Stimulated activated naive CD8-positive, alpha-beta T cell treated with anti-CD3 and anti-CD28 coated beads, Interleukin-15, Interleukin-2, amounts not matched to agents 100 ng/mL and 50 ng/mL, for 24 hours (primary cell): Measurements from ENCODE around the gene CCDC80.

Experiments
- H3K27ac Mint-ChIP-seq: one replicate; pipeline ENCODE4 v1.8.0; 2021; ENCODE audit warnings: mild to moderate bottlenecking, mixed read lengths
- H3K27me3 Mint-ChIP-seq: one replicate; pipeline ENCODE4 v1.8.0; 2021; ENCODE audit warnings: mixed read lengths
- H3K36me3 Mint-ChIP-seq: one replicate; pipeline ENCODE4 v1.8.0; 2021; ENCODE audit warnings: low read depth, mixed read lengths
- H3K4me1 Mint-ChIP-seq: one replicate; pipeline ENCODE4 v1.8.0; 2021; ENCODE audit warnings: low read depth, mixed read lengths
- H3K4me3 Mint-ChIP-seq: one replicate; pipeline ENCODE4 v1.8.0; 2021; ENCODE audit warnings: mild to moderate bottlenecking, mixed read lengths
- H3K9me3 Mint-ChIP-seq: one replicate; pipeline ENCODE4 v1.8.0; 2021; ENCODE audit warnings: mixed read lengths

The CCDC80 gene, protein sequence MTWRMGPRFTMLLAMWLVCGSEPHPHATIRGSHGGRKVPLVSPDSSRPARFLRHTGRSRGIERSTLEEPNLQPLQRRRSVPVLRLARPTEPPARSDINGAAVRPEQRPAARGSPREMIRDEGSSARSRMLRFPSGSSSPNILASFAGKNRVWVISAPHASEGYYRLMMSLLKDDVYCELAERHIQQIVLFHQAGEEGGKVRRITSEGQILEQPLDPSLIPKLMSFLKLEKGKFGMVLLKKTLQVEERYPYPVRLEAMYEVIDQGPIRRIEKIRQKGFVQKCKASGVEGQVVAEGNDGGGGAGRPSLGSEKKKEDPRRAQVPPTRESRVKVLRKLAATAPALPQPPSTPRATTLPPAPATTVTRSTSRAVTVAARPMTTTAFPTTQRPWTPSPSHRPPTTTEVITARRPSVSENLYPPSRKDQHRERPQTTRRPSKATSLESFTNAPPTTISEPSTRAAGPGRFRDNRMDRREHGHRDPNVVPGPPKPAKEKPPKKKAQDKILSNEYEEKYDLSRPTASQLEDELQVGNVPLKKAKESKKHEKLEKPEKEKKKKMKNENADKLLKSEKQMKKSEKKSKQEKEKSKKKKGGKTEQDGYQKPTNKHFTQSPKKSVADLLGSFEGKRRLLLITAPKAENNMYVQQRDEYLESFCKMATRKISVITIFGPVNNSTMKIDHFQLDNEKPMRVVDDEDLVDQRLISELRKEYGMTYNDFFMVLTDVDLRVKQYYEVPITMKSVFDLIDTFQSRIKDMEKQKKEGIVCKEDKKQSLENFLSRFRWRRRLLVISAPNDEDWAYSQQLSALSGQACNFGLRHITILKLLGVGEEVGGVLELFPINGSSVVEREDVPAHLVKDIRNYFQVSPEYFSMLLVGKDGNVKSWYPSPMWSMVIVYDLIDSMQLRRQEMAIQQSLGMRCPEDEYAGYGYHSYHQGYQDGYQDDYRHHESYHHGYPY

DNA sequence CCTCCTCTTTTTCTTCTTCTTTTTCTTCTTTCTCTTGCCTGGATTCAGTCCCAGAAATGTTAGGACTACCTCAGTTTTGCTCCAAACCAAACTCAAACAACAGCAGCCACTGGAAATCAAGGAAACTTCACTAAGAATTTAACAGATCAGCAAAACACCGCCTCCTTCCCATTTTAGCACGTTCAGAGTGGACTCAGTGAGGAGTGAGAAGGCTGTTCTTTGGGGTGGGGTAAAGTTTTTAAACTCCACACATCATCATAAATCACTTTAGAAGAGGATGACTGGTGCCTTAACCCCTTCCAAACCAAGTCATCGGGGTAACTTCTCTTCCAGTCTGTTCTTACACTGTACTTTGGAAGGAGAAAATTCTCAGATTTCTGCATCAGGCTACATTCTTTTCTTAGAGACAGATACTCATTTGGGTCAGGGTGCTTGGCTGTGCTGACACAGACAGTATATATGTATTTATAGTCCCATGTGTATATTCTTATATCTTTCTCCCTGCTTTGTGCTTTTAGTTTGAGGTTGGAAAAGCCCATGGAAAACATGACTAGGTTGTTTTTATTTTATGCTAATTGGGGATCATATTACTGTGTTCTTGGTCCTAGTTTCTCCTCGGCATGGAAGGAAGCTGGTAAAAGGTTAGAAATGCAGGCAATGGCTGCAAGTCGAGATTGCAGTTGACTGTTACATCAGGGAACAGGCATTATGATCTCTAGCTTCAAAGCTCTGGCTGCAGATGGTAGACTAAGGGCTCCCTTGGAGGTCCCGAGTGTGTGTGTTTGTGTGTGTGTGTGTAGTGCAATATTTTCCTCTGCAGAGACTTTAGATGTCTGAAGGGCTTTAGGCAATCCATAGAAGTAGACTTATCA is at the start of gene CCDC80:
TSS of gene CCDC80 (minus strand) at position 214 of the 872 bp plus-strand sequence. CDS start 1,238 bp downstream, outside the sequence.
- Mint-ChIP-seq H3K4me1 (peaks cover 16% of the 10 kb centered on the region), H3K36me3 (no peaks in the 10 kb centered on the region), H3K4me3 (no peak within 1 kb of the TSS), H3K27ac (no peak within 1 kb of the TSS), H3K27me3 (peaks cover 7% of the 10 kb centered on the region), H3K9me3 (no peaks in the 10 kb centered on the region)

DNA sequence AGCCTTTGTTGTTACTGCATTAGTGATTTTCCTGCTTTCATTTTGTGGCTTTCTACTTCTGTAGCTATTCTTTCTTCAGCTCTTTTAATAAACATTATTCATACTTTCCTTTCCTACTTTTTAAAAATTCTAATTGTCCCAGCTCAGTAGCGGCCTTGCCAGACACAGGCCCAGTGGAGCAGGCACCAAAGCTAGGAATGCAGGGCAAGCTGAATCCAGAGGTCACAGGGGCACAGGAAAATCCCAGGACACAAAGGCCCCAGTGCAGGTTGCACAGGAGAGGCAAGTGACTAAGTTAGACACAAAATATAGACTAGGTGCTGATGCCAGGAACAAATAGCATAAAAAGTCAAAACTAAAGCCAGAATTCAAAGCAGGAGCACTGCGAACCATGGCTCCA is 49.0 kb upstream of the CCDC80 start:
- no peaks in the 10 kb centered on the region for H3K36me3 Mint-ChIP-seq

DNA sequence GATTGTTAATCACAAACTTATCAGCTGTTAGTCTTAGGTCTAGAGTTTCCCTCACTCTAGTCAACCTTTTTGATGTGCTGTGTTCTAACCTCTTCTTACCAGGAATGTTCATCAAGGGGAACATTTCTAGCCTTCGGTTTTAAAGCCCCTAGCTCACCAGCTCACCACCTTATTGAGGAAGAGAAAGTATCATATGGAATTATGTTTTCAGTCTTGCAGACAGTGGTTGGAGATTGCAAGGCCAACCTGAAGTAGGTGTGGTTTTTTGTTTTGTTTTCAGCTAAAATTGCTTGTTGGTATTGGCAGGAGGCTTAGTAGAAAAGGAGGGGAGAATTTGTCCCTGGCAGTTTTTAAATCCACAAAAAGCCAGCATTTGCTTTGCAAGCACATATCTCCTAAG is 48.4 kb upstream of the CCDC80 start:
- Mint-ChIP-seq H3K4me3 (no peak overlapping the region), H3K27ac (no peak overlapping the region), H3K27me3 (peaks cover 8% of the 10 kb centered on the region), H3K36me3 (no peaks in the 10 kb centered on the region), H3K4me1 (peaks cover 5% of the 10 kb centered on the region), H3K9me3 (no peaks in the 10 kb centered on the region)

More for the DNA sequence above, 49.0 kb upstream of the CCDC80 start:
- no peak overlapping the region for H3K27ac Mint-ChIP-seq
- H3K9me3 Mint-ChIP-seq: no peaks in the 10 kb centered on the region
- peaks cover 5% of the 10 kb centered on the region for H3K4me1 Mint-ChIP-seq
- peaks cover 6% of the 10 kb centered on the region for H3K27me3 Mint-ChIP-seq
- H3K4me3 Mint-ChIP-seq: no peak overlapping the region

DNA sequence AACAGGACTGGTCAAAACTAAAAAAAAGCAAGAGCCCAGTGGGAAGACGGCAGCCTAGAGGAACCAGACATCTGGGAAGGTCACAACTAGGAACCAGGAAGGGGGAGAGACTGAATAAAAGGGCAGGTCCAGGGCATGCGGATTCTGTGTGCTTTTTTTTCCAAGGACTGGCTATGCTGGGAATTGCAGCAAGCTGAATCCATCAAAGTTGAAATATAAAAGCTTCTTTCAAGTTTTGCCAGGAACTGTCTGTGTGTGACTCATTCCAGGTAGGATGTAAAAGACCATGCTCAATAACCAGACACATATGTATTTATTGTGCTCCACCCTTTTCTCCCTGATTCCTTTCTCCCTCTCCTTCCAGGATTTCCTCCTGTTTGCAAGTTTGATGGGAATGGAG is 47.9 kb upstream of the CCDC80 start:
- Mint-ChIP-seq H3K36me3 (no peaks in the 10 kb centered on the region), H3K27ac (no peak overlapping the region), H3K9me3 (no peaks in the 10 kb centered on the region), H3K4me1 (peaks cover 5% of the 10 kb centered on the region), H3K4me3 (no peak overlapping the region), H3K27me3 (peaks cover 12% of the 10 kb centered on the region)

DNA sequence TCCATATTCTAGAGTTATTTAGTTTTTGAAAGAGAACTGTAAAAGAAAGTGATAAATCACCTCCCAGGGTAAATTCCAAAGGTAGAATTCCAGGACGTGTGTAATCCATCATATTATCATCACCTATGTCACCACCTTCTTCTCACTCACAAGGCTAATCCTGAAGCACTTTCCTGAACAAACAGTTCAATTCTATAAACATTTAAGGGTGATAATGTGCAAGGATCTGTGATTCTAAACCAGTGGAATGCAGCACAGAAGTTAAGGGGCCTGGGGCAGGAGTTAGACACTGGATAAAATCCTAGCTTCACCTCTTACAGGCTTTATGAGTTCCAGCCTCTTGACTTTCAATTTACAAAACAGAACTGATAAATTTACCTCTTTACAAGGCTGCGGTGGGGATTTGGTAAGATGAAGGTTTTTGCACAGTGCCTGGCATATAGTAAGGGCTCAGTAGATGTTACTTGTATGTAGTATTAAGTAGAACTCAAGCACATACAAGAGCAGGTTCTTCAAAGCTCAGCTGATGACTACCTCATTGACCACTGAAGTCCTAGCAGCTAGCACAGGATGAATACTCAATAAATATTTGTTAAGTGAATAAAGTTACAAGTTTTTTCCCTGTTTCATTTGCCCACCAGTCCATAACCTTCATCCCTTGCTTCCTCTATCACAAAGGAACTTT is 47.3 kb upstream of the CCDC80 start:
- no peak overlapping the region for H3K4me3 Mint-ChIP-seq
- no peak overlapping the region for H3K27ac Mint-ChIP-seq
- H3K4me1 Mint-ChIP-seq: peaks cover 5% of the 10 kb centered on the region
- peaks cover 12% of the 10 kb centered on the region for H3K27me3 Mint-ChIP-seq
- H3K9me3 Mint-ChIP-seq: no peaks in the 10 kb centered on the region
- no peaks in the 10 kb centered on the region for H3K36me3 Mint-ChIP-seq

DNA sequence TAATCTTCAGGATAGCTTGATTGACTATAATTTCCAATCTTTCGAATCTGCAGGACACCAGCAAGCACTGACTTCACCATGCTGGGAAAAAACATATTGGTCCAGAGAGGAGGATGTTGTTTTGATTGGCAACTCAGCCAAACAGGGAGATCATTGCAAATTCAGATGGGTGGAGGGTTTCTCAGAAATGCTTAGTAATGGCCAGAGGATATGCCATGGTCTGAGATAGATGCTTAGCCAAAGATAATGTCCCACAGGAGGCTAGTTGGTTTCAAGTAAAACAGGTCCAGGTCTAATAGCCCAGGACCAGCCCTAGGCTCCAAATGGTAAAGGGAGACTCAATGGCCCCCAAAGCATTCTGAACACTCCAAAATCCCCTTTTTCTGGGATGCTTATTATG is 46.7 kb upstream of the CCDC80 start:
- no peaks in the 10 kb centered on the region for H3K36me3 Mint-ChIP-seq
- no peak overlapping the region for H3K4me3 Mint-ChIP-seq
- peaks cover 12% of the 10 kb centered on the region for H3K27me3 Mint-ChIP-seq
- H3K4me1 Mint-ChIP-seq: peaks cover 5% of the 10 kb centered on the region
- no peaks in the 10 kb centered on the region for H3K9me3 Mint-ChIP-seq
- no peak overlapping the region for H3K27ac Mint-ChIP-seq

DNA sequence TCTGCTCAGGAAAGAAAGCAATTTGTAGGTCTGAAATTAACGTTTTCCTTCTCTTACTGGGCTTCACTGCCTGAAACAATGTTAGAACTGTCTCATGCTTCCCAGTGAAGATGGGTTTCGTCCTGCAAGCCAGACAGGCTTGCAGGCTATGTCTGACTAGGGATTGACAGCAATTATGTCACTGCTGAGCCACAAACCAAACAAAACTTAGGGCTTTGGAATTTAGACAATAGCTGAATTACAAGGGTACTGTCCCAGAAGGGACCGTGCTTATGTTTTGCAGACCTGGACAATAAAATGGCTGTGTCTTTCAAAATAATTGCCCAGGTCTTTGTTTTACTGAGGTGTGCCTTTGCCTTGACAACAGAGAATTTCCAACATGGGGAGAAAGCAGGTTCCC is 46.3 kb upstream of the CCDC80 start:
- Mint-ChIP-seq H3K36me3 (no peaks in the 10 kb centered on the region), H3K27me3 (peaks cover 12% of the 10 kb centered on the region), H3K27ac (no peak overlapping the region), H3K4me3 (no peak overlapping the region), H3K4me1 (peaks cover 5% of the 10 kb centered on the region), H3K9me3 (no peaks in the 10 kb centered on the region)

DNA sequence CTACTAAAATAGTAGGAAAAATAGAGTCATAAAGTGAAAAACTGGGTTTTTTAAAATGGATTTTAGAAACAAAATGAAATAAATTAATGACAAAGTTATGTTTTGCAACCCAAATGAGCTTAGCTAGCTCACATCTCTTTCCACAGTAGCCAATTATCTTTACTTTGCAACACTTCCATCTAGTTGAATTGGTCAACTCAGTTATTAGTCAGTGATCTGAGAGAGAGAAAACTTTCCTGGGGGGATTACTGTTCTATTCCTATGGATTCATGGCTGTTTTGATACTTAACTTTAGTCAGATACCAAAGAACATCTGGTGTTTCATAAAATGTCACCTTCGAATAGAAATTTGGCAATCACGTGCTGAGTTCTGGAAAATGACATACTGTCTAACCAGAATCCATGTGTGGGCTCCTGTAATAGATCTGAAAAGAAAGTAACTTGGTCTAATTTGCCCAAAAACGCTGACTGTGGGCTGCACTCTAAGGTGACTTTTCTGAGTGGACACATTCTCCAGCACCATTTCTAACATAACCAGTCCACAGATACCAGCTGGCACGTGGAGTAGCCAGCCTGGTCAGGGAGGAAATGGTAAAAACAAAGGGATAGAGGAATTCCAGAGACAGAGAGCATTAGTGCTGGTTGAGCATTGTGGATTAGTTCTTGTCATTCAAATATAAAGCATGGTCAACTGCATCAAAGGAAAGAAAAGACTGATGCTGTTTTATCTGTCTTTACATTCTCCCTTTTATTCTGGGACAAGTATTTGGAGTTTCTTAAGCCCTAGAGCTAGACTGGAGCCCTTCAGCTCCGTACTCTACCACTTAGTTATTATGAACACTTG is 45.2 kb upstream of the CCDC80 start:
- peaks cover 5% of the 10 kb centered on the region for H3K4me1 Mint-ChIP-seq
- no peak overlapping the region for H3K27ac Mint-ChIP-seq
- no peaks in the 10 kb centered on the region for H3K9me3 Mint-ChIP-seq
- H3K4me3 Mint-ChIP-seq: no peak overlapping the region
- peaks cover 12% of the 10 kb centered on the region for H3K27me3 Mint-ChIP-seq
- H3K36me3 Mint-ChIP-seq: no peaks in the 10 kb centered on the region

DNA sequence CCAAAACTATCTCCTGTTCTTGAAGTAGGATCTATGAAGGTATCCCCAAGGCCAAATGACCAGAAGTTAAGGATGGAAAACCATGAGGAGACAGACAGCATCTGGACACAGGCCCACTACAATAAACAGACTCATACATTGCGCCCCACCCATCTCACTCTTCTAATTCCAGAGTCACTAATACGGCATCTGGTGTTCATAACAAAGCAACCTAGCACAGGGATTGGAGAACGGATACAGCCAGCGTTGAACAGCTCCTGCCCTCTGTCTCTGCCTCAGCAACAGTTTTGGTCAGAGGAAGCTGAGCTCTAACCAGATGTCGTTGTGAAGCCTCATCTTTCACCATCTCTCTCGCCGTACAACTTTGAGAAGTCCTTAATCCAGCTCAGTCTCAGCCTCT is 44.5 kb upstream of the CCDC80 start:
- Mint-ChIP-seq H3K4me3 (no peak overlapping the region), H3K27me3 (peaks cover 12% of the 10 kb centered on the region), H3K9me3 (no peaks in the 10 kb centered on the region), H3K4me1 (peaks cover 5% of the 10 kb centered on the region), H3K27ac (no peak overlapping the region), H3K36me3 (no peaks in the 10 kb centered on the region)

DNA sequence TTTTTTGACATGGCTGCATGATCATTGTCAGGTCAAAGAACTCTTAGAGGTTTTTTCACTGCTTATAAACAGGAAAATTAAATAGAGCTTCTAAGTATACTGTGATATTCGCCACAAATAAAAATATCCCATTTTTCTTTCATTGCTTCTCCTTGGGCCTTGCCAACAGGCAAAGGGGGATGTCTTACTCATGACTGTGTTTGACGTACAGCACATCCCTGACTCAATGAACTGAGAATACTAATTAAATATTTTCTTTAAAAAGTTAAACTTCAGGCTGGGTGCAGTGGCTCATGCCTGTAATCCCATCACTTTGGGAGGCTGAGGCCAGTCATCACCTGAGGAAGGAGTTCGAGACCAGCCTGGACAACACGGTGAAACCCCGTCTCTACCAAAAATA is 41.4 kb upstream of the CCDC80 start:
- no peaks in the 10 kb centered on the region for H3K36me3 Mint-ChIP-seq
- peaks cover 9% of the 10 kb centered on the region for H3K4me1 Mint-ChIP-seq
- no peak overlapping the region for H3K4me3 Mint-ChIP-seq
- peaks cover 12% of the 10 kb centered on the region for H3K27me3 Mint-ChIP-seq
- no peak overlapping the region for H3K27ac Mint-ChIP-seq
- H3K9me3 Mint-ChIP-seq: no peaks in the 10 kb centered on the region

DNA sequence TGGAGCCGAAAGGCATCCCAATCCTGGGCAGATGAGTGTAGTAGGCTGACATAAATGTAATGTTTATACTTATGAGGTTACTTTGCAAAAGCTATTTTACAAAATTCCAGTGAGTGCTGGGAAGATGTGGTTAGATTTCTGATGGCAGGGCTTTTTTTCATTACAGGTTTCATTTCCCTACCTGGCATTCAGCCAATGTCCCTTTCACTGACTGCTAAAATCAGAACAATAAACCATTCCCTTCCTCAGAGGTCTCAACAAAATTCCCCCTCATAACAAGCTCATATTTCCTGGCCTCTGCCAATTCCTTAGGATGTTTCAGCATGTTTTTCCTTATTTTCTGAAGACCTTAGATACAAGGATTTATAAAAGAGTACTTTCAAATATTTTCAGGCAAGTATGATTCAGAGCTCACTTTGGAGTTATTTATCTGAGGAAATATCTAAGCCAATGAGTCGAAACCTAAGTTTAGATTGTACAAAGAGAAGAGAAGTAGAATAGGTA is 40.9 kb upstream of the CCDC80 start:
- H3K36me3 Mint-ChIP-seq: no peaks in the 10 kb centered on the region
- no peak overlapping the region for H3K27ac Mint-ChIP-seq
- H3K4me1 Mint-ChIP-seq: peaks cover 14% of the 10 kb centered on the region
- H3K27me3 Mint-ChIP-seq: peaks cover 12% of the 10 kb centered on the region
- H3K4me3 Mint-ChIP-seq: no peak overlapping the region
- H3K9me3 Mint-ChIP-seq: no peaks in the 10 kb centered on the region

DNA sequence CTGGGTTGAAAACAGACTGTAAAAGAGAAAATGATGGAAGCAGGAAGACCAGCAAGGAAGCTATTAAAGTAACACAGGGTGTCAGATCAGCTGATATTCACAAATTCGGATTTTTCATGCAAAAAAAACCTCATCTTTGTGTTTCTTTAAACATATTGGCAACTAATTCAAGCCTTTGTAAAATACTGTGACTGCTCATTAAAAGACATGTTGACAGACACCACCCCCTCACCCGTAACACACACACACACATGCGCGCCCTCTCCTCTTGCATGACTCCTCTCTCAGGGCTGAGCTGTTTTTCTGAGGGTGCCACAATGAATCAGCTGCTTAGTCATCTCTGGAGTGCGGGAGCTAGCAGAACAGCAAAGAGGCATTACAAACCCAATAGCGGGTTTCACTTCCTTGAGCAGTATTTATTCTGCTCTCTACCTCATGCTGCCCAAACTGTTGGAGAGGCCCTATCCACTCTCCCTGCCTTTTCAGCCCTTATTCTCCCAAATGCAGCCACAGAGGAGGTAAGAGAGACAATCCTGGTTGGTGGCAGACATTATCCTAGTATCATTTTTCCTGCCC is 35.8 kb upstream of the CCDC80 start:
- H3K4me1 Mint-ChIP-seq: peaks cover 63% of the 10 kb centered on the region
- no peaks in the 10 kb centered on the region for H3K9me3 Mint-ChIP-seq
- peak overlapping the region; percentile 62 for H3K27ac Mint-ChIP-seq
- H3K4me3 Mint-ChIP-seq: peak overlapping the region; percentile 62
- H3K36me3 Mint-ChIP-seq: no peaks in the 10 kb centered on the region
- peaks cover 15% of the 10 kb centered on the region for H3K27me3 Mint-ChIP-seq

DNA sequence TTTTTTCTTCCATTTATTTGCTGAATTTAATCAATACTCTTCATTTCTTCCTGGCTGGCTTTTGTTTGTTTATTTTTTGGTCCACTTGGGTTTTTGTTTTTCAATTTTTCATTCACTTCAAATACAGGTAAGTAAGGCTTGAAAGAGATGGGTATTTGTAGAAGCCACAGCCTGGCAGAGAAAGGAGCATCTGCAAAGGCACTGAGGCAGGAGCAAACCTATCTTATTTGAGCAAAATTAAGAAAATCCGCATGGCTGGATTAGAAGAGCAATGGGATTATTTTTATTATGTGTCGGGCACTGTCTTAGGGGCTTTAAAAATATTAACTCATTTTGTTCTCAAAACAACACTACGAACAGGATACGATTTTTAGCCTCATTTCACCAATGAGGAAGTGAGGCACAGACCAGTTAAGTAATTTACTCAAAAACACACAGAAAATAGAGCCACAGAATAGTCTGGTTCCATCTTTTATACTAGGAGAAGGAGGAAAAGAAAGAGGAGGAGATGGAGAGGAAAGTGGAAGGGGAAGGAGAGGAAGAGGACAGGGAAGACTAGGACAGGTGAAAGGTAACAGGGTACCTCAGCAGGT is 35.1 kb upstream of the CCDC80 start:
- Mint-ChIP-seq H3K36me3 (no peaks in the 10 kb centered on the region), H3K9me3 (no peaks in the 10 kb centered on the region), H3K4me1 (peaks cover 69% of the 10 kb centered on the region), H3K4me3 (peak overlapping the region; percentile 62), H3K27ac (peak overlapping the region; percentile 62), H3K27me3 (peaks cover 15% of the 10 kb centered on the region)
